Fibroblast of villous mesenchyme (primary cell): ENCODE data around the gene HEMGN. TPM values are rescaled to one million over a fixed set of nuclear protein-coding genes. Genes with fewer than 3 reads are reported as not detected.
"Not testable (repeated sequence)": the region's sequence is repeated elsewhere in the genome, so short reads cannot be mapped to it uniquely, and the experiment has no call there.

Experiments used
- DNase-seq: peaks from one replicate; pipeline ENCODE4 v3.0.0-alpha.2; 2010; ENCODE audit warnings: low read depth
- H3K4me3 ChIP-seq: 2 replicates; pipeline ENCODE4 v1.5.1; 2011; ENCODE audit warnings: low read depth, mild to moderate bottlenecking, low read length
- CTCF ChIP-seq: IDR thresholded peaks from 2 replicates; pipeline ENCODE4 v1.5.1; 2012; ENCODE audit warnings: low read depth, mild to moderate bottlenecking, low read length; ENCODE audit not compliant: insufficient read depth
- total RNA-seq: library from RNA; depleted of rRNA; stranded (reverse); fragments of >200 nt; gene quantifications from 2 replicates; pipeline ENCODE4 v1.2.3, GENCODE V29; 2012

Gene HEMGN
- total RNA-seq, 1 donor = not detected

GRCh38 chr9:97958812-97959511, 21.0 kb upstream of the HEMGN start:
- no peak overlapping the region for H3K4me3 ChIP-seq
- no peak for TF ChIP-seq CTCF
- DNase-seq = peak; percentile 89

DNA sequence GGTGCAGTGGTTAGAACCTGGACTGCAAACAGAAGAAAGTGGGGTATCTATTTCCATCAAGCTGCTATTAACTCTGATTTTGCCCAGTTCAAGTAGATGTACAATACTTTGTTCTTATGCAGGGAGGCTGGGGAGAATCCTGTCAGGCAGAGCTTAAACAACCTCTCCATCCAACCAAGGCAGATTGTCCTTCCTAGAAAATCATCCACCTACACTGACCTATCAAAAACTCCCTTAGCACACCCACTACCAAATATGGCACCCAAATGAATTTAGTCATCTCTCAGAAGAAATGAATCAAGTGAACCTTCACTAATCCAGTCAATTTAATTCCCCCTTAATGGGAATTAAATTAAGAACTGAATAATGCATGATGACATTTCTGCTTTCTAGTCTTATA, 18.4 kb upstream of the HEMGN start:
- no peak for DNase-seq
- no peak overlapping the region for H3K4me3 ChIP-seq
- TF ChIP-seq CTCF = no peak

- DNase-seq = peak; percentile 12
- H3K4me3 ChIP-seq = no peak overlapping the region
- peak; percentile 47 for TF ChIP-seq CTCF
Measured at GRCh38 chr9:97954550-97954989, 16.6 kb upstream of the HEMGN start.

DNA sequence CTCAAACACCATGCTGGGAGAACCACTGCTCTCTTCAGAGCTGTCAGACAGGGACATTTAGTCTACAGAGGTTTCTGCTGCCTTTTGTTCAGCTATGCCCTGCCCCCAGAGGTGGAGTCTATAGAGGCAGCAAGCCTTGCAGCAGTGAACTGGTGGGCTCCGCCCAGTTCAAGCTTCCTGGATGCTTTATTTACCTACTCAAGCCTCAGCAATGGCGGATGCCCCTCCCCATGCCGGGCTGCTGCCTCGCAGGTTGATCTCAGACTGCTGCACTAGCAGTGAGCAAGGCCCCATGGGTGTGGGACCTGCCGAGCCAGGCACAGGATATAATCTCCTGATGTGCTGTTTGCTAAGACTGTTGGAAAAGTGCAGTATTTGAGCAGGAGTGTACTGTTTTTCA, 12.9 kb upstream of the HEMGN start:
- DNase-seq, H3K4me3 ChIP-seq: not testable (repeated sequence)

GRCh38 chr9:97947094-97947493, 9.1 kb upstream of the HEMGN start:
- not testable (repeated sequence) for DNase-seq, H3K4me3 ChIP-seq

- H3K4me3 ChIP-seq, DNase-seq: not testable (repeated sequence)
Measured at GRCh38 chr9:97945470-97945869, 7.5 kb upstream of the HEMGN start.

- TF ChIP-seq CTCF = no peak
- H3K4me3 ChIP-seq = no peak overlapping the region
- no peak for DNase-seq
Measured at GRCh38 chr9:97944612-97945011, 6.6 kb upstream of the HEMGN start.

- DNase-seq = no peak
- no peak overlapping the region for H3K4me3 ChIP-seq
- no peak for TF ChIP-seq CTCF
Measured at GRCh38 chr9:97943308-97943855, 5.4 kb upstream of the HEMGN start.
